Memory B cell (primary cell): Measurements from ENCODE around the gene ZNF414.
A peak's percentile ranks its signal among the peaks of the same experiment; 100 is the strongest.

Experiments used
- ATAC-seq: fragments of 150-1000 bp; cut with Tn5 transposase; 2 replicates; pipeline ENCODE4 v1.10.0; 2021; ENCODE audit warnings: low read depth, mild to moderate bottlenecking, moderate library complexity
- DNase-seq, 2 donors: peaks; one replicate each; pipeline ENCODE4 v3.0.0; 2022; ENCODE audit warnings: low spot score in 2 of 2
- H3K27ac Mint-ChIP-seq: one replicate; pipeline ENCODE4 v1.8.0; 2022; ENCODE audit warnings: mild to moderate bottlenecking, moderate library complexity, mixed read lengths
- H3K27me3 Mint-ChIP-seq: one replicate; pipeline ENCODE4 v1.8.0; 2022; ENCODE audit warnings: mixed read lengths
- H3K36me3 Mint-ChIP-seq: one replicate; pipeline ENCODE4 v1.8.0; 2022; ENCODE audit warnings: mild to moderate bottlenecking, mixed read lengths
- H3K4me1 Mint-ChIP-seq: one replicate; pipeline ENCODE4 v1.8.0; 2022; ENCODE audit warnings: mixed read lengths
- H3K4me3 Mint-ChIP-seq: one replicate; pipeline ENCODE4 v1.8.0; 2022; ENCODE audit warnings: mild to moderate bottlenecking, moderate library complexity, mixed read lengths
- H3K9me3 Mint-ChIP-seq: one replicate; pipeline ENCODE4 v1.8.0; 2022; ENCODE audit warnings: mixed read lengths

Gene ZNF414

GRCh38 chr19:8510589-8511115 lies 3.3 kb downstream of the ZNF414 start:
- no peak overlapping the region for H3K27ac Mint-ChIP-seq
- H3K27me3 Mint-ChIP-seq, result no peaks in the 10 kb centered on the region
- ATAC-seq (no peak), DNase-seq (no peak)
- H3K4me3 Mint-ChIP-seq, result no peak overlapping the region
- peaks cover 20% of the 10 kb centered on the region for H3K4me1 Mint-ChIP-seq
- H3K9me3 Mint-ChIP-seq, result no peaks in the 10 kb centered on the region
- no peaks in the 10 kb centered on the region for H3K36me3 Mint-ChIP-seq

- ATAC-seq (no peak), DNase-seq (no peak)
- no peaks in the 10 kb centered on the region for H3K9me3 Mint-ChIP-seq
- H3K27me3 Mint-ChIP-seq, result no peaks in the 10 kb centered on the region
- H3K27ac Mint-ChIP-seq, result peak overlapping the region; percentile 72
- no peaks in the 10 kb centered on the region for H3K36me3 Mint-ChIP-seq
- peak overlapping the region; percentile 89 for H3K4me3 Mint-ChIP-seq
- H3K4me1 Mint-ChIP-seq, result peaks cover 10% of the 10 kb centered on the region
These were observed 7.5 kb downstream of the ZNF414 start for GRCh38 chr19:8506402-8506957.

- no peaks in the 10 kb centered on the region for H3K36me3 Mint-ChIP-seq
- peak overlapping the region; percentile 89 for H3K4me3 Mint-ChIP-seq
- peak; percentile 66 to 76 for DNase-seq
- H3K27ac Mint-ChIP-seq, result peak overlapping the region; percentile 72
- H3K27me3 Mint-ChIP-seq, result no peaks in the 10 kb centered on the region
- no peaks in the 10 kb centered on the region for H3K9me3 Mint-ChIP-seq
- peaks cover 10% of the 10 kb centered on the region for H3K4me1 Mint-ChIP-seq
- peak; percentile 79 for ATAC-seq
These were observed 8.1 kb downstream of the ZNF414 start for GRCh38 chr19:8505680-8506401.

GRCh38 chr19:8504919-8505318 lies 9.0 kb downstream of the ZNF414 start:
- DNase-seq (no peak), ATAC-seq (no peak)
- H3K27me3 Mint-ChIP-seq, result no peaks in the 10 kb centered on the region
- H3K4me1 Mint-ChIP-seq, result peaks cover 10% of the 10 kb centered on the region
- H3K36me3 Mint-ChIP-seq, result no peaks in the 10 kb centered on the region
- no peaks in the 10 kb centered on the region for H3K9me3 Mint-ChIP-seq
- H3K27ac Mint-ChIP-seq, result no peak overlapping the region
- peak overlapping the region; percentile 74 for H3K4me3 Mint-ChIP-seq

GRCh38 chr19:8504171-8504570 lies 9.8 kb downstream of the ZNF414 start:
- Mint-ChIP-seq H3K4me3 (peak overlapping the region; percentile 51), H3K27me3 (no peaks in the 10 kb centered on the region), H3K36me3 (no peaks in the 10 kb centered on the region), H3K9me3 (no peaks in the 10 kb centered on the region), H3K4me1 (peaks cover 10% of the 10 kb centered on the region), H3K27ac (no peak overlapping the region)
- ATAC-seq (no peak), DNase-seq (no peak)

GRCh38 chr19:8503510-8503909 lies 10.5 kb downstream of the ZNF414 start:
- Mint-ChIP-seq H3K9me3 (no peaks in the 10 kb centered on the region), H3K4me1 (peaks cover 9% of the 10 kb centered on the region), H3K27me3 (no peaks in the 10 kb centered on the region), H3K27ac (no peak overlapping the region), H3K4me3 (no peak overlapping the region), H3K36me3 (no peaks in the 10 kb centered on the region)
- no peak for ATAC-seq
- no peak for DNase-seq

- DNase-seq (no peak), ATAC-seq (no peak)
- Mint-ChIP-seq H3K27me3 (no peaks in the 10 kb centered on the region), H3K4me1 (peaks cover 8% of the 10 kb centered on the region), H3K4me3 (no peak overlapping the region), H3K36me3 (no peaks in the 10 kb centered on the region), H3K9me3 (no peaks in the 10 kb centered on the region), H3K27ac (no peak overlapping the region)
These were observed 12.0 kb downstream of the ZNF414 start for GRCh38 chr19:8501981-8502380.

- Mint-ChIP-seq H3K4me1 (peaks cover 8% of the 10 kb centered on the region), H3K36me3 (no peaks in the 10 kb centered on the region), H3K4me3 (no peak overlapping the region), H3K9me3 (no peaks in the 10 kb centered on the region), H3K27ac (no peak overlapping the region), H3K27me3 (no peaks in the 10 kb centered on the region)
- no peak for ATAC-seq
- DNase-seq, result no peak
These were observed 12.5 kb downstream of the ZNF414 start for GRCh38 chr19:8501516-8501915.

GRCh38 chr19:8500158-8500557 lies 13.8 kb downstream of the ZNF414 start:
- DNase-seq (no peak), ATAC-seq (no peak)
- H3K27me3 Mint-ChIP-seq, result no peaks in the 10 kb centered on the region
- H3K4me3 Mint-ChIP-seq, result no peak overlapping the region
- H3K27ac Mint-ChIP-seq, result no peak overlapping the region
- no peaks in the 10 kb centered on the region for H3K36me3 Mint-ChIP-seq
- peaks cover 2% of the 10 kb centered on the region for H3K4me1 Mint-ChIP-seq
- H3K9me3 Mint-ChIP-seq, result no peaks in the 10 kb centered on the region

- Mint-ChIP-seq H3K4me3 (no peak overlapping the region), H3K27me3 (no peaks in the 10 kb centered on the region), H3K36me3 (no peaks in the 10 kb centered on the region), H3K4me1 (no peaks in the 10 kb centered on the region), H3K9me3 (no peaks in the 10 kb centered on the region), H3K27ac (no peak overlapping the region)
- DNase-seq (no peak), ATAC-seq (no peak)
These were observed 14.7 kb downstream of the ZNF414 start for GRCh38 chr19:8499048-8499833.

GRCh38 chr19:8498295-8498694 lies 15.7 kb downstream of the ZNF414 start:
- Mint-ChIP-seq H3K36me3 (no peaks in the 10 kb centered on the region), H3K9me3 (no peaks in the 10 kb centered on the region), H3K4me1 (no peaks in the 10 kb centered on the region), H3K4me3 (no peak overlapping the region), H3K27me3 (no peaks in the 10 kb centered on the region), H3K27ac (no peak overlapping the region)
- ATAC-seq (no peak), DNase-seq (no peak)

- H3K4me3 Mint-ChIP-seq, result no peak overlapping the region
- DNase-seq, result no peak
- no peaks in the 10 kb centered on the region for H3K4me1 Mint-ChIP-seq
- H3K9me3 Mint-ChIP-seq, result no peaks in the 10 kb centered on the region
- no peaks in the 10 kb centered on the region for H3K27me3 Mint-ChIP-seq
- peak; percentile 8 for ATAC-seq
- peaks cover 11% of the 10 kb centered on the region for H3K36me3 Mint-ChIP-seq
- no peak overlapping the region for H3K27ac Mint-ChIP-seq
These were observed 19.8 kb downstream of the ZNF414 start for GRCh38 chr19:8494158-8494557.

GRCh38 chr19:8491574-8491973 lies 22.4 kb downstream of the ZNF414 start:
- Mint-ChIP-seq H3K36me3 (peaks cover 27% of the 10 kb centered on the region), H3K27ac (no peak overlapping the region)

GRCh38 chr19:8490873-8491272 lies 23.1 kb downstream of the ZNF414 start:
- Mint-ChIP-seq H3K36me3 (peaks cover 30% of the 10 kb centered on the region), H3K4me1 (peaks cover 12% of the 10 kb centered on the region), H3K9me3 (no peaks in the 10 kb centered on the region), H3K4me3 (no peak overlapping the region), H3K27me3 (no peaks in the 10 kb centered on the region), H3K27ac (peak overlapping the region; percentile 33)
- DNase-seq (no peak), ATAC-seq (no peak)

More at GRCh38 chr19:8491574-8491973, 22.4 kb downstream of the ZNF414 start:
- no peak for DNase-seq
- Mint-ChIP-seq H3K4me3 (no peak overlapping the region), H3K9me3 (no peaks in the 10 kb centered on the region), H3K4me1 (peaks cover 12% of the 10 kb centered on the region), H3K27me3 (no peaks in the 10 kb centered on the region)
- no peak for ATAC-seq
